ENCODE measurements around the gene AFG3L2. TPM values are rescaled to one million over a fixed set of nuclear protein-coding genes. Genes with fewer than 3 reads are reported as not detected.

AFG3L2 gene
- total and polyA plus RNA-seq, 9 of the 15 experiments (the other 6 are each of a cell fraction or from before 2014, with no cell fraction given) = 24.1 to 109 (median 84.0) TPM

- TF ChIP-seq MYC (IDR thresholded peaks at IDR 0.05; ENCODE audit: low read depth, low read length) (peak; percentile 75), MYC (CRISPR knock-in tag; IDR thresholded peaks at IDR 0.05; ENCODE audit: borderline replicate concordance, low read depth) (peak; percentile 53; the same call in 1 of the 2 replicates), SMARCC2 (IDR thresholded peaks at IDR 0.05; ENCODE audit: low read depth) (no peak), ZFPM2 (CRISPR knock-in tag; IDR thresholded peaks at IDR 0.05) (no peak), KLF6 (CRISPR knock-in tag; IDR thresholded peaks at IDR 0.05; ENCODE audit: borderline replicate concordance) (no peak), CBFA2T3 (IDR thresholded peaks at IDR 0.05) (peak; percentile 41), HDAC8 (tag; IDR thresholded peaks at IDR 0.05) (0 out of 2 replicates have a peak, but pooled peaks have one; percentile 31), GABPA (tag; conservative IDR thresholded peaks at IDR 0.05; ENCODE audit: low read depth) (no peak), CBX8 (IDR thresholded peaks at IDR 0.05; ENCODE audit: borderline replicate concordance, extremely low read depth, low read depth, low read length, poor library complexity, severe bottlenecking) (no peak), ZNF589 (CRISPR knock-in tag; IDR thresholded peaks at IDR 0.05; ENCODE audit: low read depth) (0 out of 2 replicates have a peak, but pooled peaks have one; percentile 49), HMG20B (CRISPR knock-in tag; IDR thresholded peaks at IDR 0.05) (no peak), MTA1 (IDR thresholded peaks at IDR 0.05; ENCODE audit: borderline replicate concordance) (peak; percentile 53; the same call in 1 of the 2 replicates), MCM2 (IDR thresholded peaks at IDR 0.05; ENCODE audit: low read depth) (no peak), ILK (tag; IDR thresholded peaks at IDR 0.05; ENCODE audit: borderline replicate concordance, low read depth) (no peak), ZNF217 (CRISPR knock-in tag; IDR thresholded peaks at IDR 0.05) (no peak), LCOR (CRISPR knock-in tag; IDR thresholded peaks at IDR 0.05) (no peak), CCNT2 (IDR thresholded peaks at IDR 0.05; ENCODE audit: borderline replicate concordance, extremely low read depth, insufficient read length, low read depth, low read length) (peak; percentile 21), FOXA1 (IDR thresholded peaks at IDR 0.05; ENCODE audit: borderline replicate concordance) (no peak), HMGXB4 (CRISPR knock-in tag; IDR thresholded peaks at IDR 0.05) (no peak; the same call in 1 of the 2 replicates), ZNF696 (CRISPR knock-in tag; conservative IDR thresholded peaks at IDR 0.05) (no peak), NCOA6 (IDR thresholded peaks at IDR 0.05) (no peak)
- TF ChIP-seq, protein P1, sequence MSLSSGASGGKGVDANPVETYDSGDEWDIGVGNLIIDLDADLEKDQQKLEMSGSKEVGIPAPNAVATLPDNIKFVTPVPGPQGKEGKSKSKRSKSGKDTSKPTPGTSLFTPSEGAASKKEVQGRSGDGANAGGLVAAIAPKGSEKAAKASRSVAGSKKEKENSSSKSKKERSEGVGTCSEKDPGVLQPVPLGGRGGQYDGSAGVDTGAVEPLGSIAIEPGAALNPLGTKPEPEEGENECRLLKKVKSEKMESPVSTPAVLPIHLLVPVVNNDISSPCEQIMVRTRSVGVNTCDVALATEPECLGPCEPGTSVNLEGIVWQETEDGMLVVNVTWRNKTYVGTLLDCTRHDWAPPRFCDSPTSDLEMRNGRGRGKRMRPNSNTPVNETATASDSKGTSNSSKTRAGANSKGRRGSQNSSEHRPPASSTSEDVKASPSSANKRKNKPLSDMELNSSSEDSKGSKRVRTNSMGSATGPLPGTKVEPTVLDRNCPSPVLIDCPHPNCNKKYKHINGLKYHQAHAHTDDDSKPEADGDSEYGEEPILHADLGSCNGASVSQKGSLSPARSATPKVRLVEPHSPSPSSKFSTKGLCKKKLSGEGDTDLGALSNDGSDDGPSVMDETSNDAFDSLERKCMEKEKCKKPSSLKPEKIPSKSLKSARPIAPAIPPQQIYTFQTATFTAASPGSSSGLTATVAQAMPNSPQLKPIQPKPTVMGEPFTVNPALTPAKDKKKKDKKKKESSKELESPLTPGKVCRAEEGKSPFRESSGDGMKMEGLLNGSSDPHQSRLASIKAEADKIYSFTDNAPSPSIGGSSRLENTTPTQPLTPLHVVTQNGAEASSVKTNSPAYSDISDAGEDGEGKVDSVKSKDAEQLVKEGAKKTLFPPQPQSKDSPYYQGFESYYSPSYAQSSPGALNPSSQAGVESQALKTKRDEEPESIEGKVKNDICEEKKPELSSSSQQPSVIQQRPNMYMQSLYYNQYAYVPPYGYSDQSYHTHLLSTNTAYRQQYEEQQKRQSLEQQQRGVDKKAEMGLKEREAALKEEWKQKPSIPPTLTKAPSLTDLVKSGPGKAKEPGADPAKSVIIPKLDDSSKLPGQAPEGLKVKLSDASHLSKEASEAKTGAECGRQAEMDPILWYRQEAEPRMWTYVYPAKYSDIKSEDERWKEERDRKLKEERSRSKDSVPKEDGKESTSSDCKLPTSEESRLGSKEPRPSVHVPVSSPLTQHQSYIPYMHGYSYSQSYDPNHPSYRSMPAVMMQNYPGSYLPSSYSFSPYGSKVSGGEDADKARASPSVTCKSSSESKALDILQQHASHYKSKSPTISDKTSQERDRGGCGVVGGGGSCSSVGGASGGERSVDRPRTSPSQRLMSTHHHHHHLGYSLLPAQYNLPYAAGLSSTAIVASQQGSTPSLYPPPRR (CRISPR knock-in tag; IDR thresholded peaks at IDR 0.05; ENCODE audit: borderline replicate concordance) = no peak
Observed at GRCh38 chr18:12308386-12309100, 68.5 kb downstream of the AFG3L2 start (continued).
